Erythroblast (primary cell): ENCODE results near the gene TCEANC.

Experiments used
- DNase-seq, 2 experiments: peaks; one replicate each; lab custom pipeline; 2025; lab: John Stamatoyannopoulos, UW
- GATA1 ChIP-seq: IDR thresholded peaks from 2 replicates; pipeline ENCODE4 v1.6.1; 2011; ENCODE audit warnings: low read depth, mild to moderate bottlenecking, control low read depth, low read length, moderate library complexity
- POLR2A ChIP-seq: IDR thresholded peaks from 2 replicates; pipeline ENCODE4 v1.6.1; 2011; ENCODE audit warnings: mild to moderate bottlenecking, low read length

The TCEANC gene

GRCh38 chrX:13693341-13693961, 40.5 kb downstream of the TCEANC start:
- no peak for DNase-seq
- TF ChIP-seq POLR2A (no peak), GATA1 (no peak)

- TF ChIP-seq POLR2A = no peak
- TF ChIP-seq GATA1 = no peak
- no peak for DNase-seq
These were observed 41.4 kb downstream of the TCEANC start for GRCh38 chrX:13694359-13694758.

- DNase-seq = no peak
- TF ChIP-seq POLR2A (no peak), GATA1 (no peak)
These were observed 42.0 kb downstream of the TCEANC start for GRCh38 chrX:13694983-13695382.

GRCh38 chrX:13695601-13696115, 42.7 kb downstream of the TCEANC start:
- TF ChIP-seq POLR2A = no peak
- no peak for TF ChIP-seq GATA1
- no peak for DNase-seq

GRCh38 chrX:13697455-13697854, 44.5 kb downstream of the TCEANC start:
- no peak for TF ChIP-seq GATA1
- TF ChIP-seq POLR2A = no peak
- DNase-seq = no peak

GRCh38 chrX:13697976-13698375, 45.0 kb downstream of the TCEANC start:
- TF ChIP-seq GATA1 (no peak), POLR2A (no peak)
- no peak for DNase-seq

GRCh38 chrX:13698432-13698831, 45.5 kb downstream of the TCEANC start:
- no peak for DNase-seq
- TF ChIP-seq POLR2A (no peak), GATA1 (no peak)

- DNase-seq = peak; percentile 69 to 75
- TF ChIP-seq GATA1 = no peak
These were observed 46.4 kb downstream of the TCEANC start for GRCh38 chrX:13699183-13699826.

- TF ChIP-seq GATA1 (no peak), POLR2A (no peak)
- no peak for DNase-seq
These were observed 47.4 kb downstream of the TCEANC start for GRCh38 chrX:13700380-13700779.

- TF ChIP-seq GATA1 (no peak), POLR2A (no peak)
- DNase-seq = no peak
These were observed 49.3 kb downstream of the TCEANC start for GRCh38 chrX:13702111-13702789.

GRCh38 chrX:13703135-13703534, 50.2 kb downstream of the TCEANC start:
- TF ChIP-seq GATA1 (no peak), POLR2A (no peak)
- DNase-seq = no peak

- no peak for DNase-seq
- TF ChIP-seq GATA1 = no peak
- TF ChIP-seq POLR2A = no peak
These were observed 50.6 kb downstream of the TCEANC start for GRCh38 chrX:13703589-13703988.

- no peak for DNase-seq
- TF ChIP-seq POLR2A = no peak
- no peak for TF ChIP-seq GATA1
These were observed 58.2 kb downstream of the TCEANC start for GRCh38 chrX:13711141-13711540.
